MM.1S (cell line): ENCODE measurements around the gene HELZ.

Experiments
- DNase-seq: peaks from one replicate; pipeline ENCODE4 v3.0.0-alpha.2; 2015
- H2AFZ ChIP-seq: fragments of 300-600 bp; sonication (generic); 2 replicates; pipeline ENCODE4 v1.6.0; 2016; ENCODE audit warnings: antibody characterized with exemption, low read length
- H3F3A ChIP-seq: fragments of 300-600 bp; sonication (generic); 2 replicates; pipeline ENCODE4 v1.6.1; 2016; ENCODE audit warnings: mild to moderate bottlenecking, antibody characterized with exemption, low read length, moderate library complexity, mixed read lengths; ENCODE audit not compliant: insufficient read depth
- H3K27ac ChIP-seq: fragments of 300-600 bp; sonication (generic); 2 replicates; pipeline ENCODE4 v1.5.1; 2016; ENCODE audit warnings: mild to moderate bottlenecking, low read length
- H3K27me3 ChIP-seq: fragments of 300-600 bp; sonication (generic); replicated peaks from 2 replicates; pipeline ENCODE4 v1.6.0; 2016; ENCODE audit warnings: low read length; ENCODE audit not compliant: insufficient read depth
- H3K36me3 ChIP-seq: fragments of 300-600 bp; sonication (generic); replicated peaks from 2 replicates; pipeline ENCODE4 v1.6.1; 2016; ENCODE audit warnings: mild to moderate bottlenecking, low read length, mixed read lengths; ENCODE audit not compliant: insufficient read depth
- H3K4me1 ChIP-seq: fragments of 300-600 bp; sonication (generic); 2 replicates; pipeline ENCODE4 v1.6.1; 2016; ENCODE audit warnings: low read length, mixed read lengths
- H3K4me2 ChIP-seq: fragments of 300-600 bp; sonication (generic); 2 replicates; pipeline ENCODE4 v1.6.0; 2016; ENCODE audit warnings: low read depth, low read length
- H3K4me3 ChIP-seq: fragments of 300-600 bp; sonication (generic); 2 replicates; pipeline ENCODE4 v1.5.1; 2016; ENCODE audit warnings: low read length, mixed read lengths
- H3K79me2 ChIP-seq: fragments of 300-600 bp; sonication (generic); 2 replicates; pipeline ENCODE4 v1.6.1; 2016; ENCODE audit warnings: mixed run types, low read length, mixed read lengths
- H3K9ac ChIP-seq: fragments of 300-600 bp; sonication (generic); 2 replicates; pipeline ENCODE4 v1.6.1; 2016; ENCODE audit warnings: low read length, mixed read lengths
- H3K9me2 ChIP-seq: fragments of 300-600 bp; sonication (generic); replicated peaks from 2 replicates; pipeline ENCODE4 v1.6.1; 2016; ENCODE audit warnings: mild to moderate bottlenecking, low read length, mixed read lengths; ENCODE audit not compliant: insufficient read depth
- H3K9me3 ChIP-seq: fragments of 300-600 bp; sonication (generic); replicated peaks from 2 replicates; pipeline ENCODE4 v1.6.1; 2016; ENCODE audit warnings: mild to moderate bottlenecking, low read length, mixed read lengths; ENCODE audit not compliant: insufficient read depth
- H4K20me1 ChIP-seq: fragments of 300-600 bp; sonication (generic); 2 replicates; pipeline ENCODE4 v1.6.1; 2016; ENCODE audit warnings: mild to moderate bottlenecking, low read length, moderate library complexity, mixed read lengths; ENCODE audit not compliant: insufficient read depth
- EZH2 ChIP-seq: fragments of 300-600 bp; sonication (generic); optimal IDR thresholded peaks from 2 replicates; pipeline ENCODE3; 2017; ENCODE audit warnings: low read depth, mild to moderate bottlenecking, antibody characterized with exemption, low read length, mixed read lengths
- EZH2phosphoT487 ChIP-seq: fragments of 300-600 bp; sonication (generic); IDR thresholded peaks from 2 replicates; pipeline ENCODE4 v1.6.1; 2018; ENCODE audit warnings: antibody characterized with exemption, low read length
- TF ChIP-seq, protein P1 (sequence below): fragments of 300-600 bp; sonication (generic); IDR thresholded peaks from 2 replicates; pipeline ENCODE4 v1.5.1; 2016; ENCODE audit warnings: antibody characterized with exemption, low read length, mixed read lengths

The HELZ gene

GRCh38 chr17:67053438-67054000 is 191.5 kb downstream of the HELZ start:
- no peak for DNase-seq
- H2AFZ ChIP-seq: no peak overlapping the region
- no peaks in the 10 kb centered on the region for H3F3A ChIP-seq
- H3K79me2 ChIP-seq: no peaks in the 10 kb centered on the region
- no peak overlapping the region for H3K27ac ChIP-seq
- H3K9ac ChIP-seq: no peak overlapping the region
- no peaks in the 10 kb centered on the region for H3K36me3 ChIP-seq
- H3K27me3 ChIP-seq: no peaks in the 10 kb centered on the region
- no peaks in the 10 kb centered on the region for H4K20me1 ChIP-seq
- no peak overlapping the region for H3K4me3 ChIP-seq
- no peaks in the 10 kb centered on the region for H3K9me2 ChIP-seq
- TF ChIP-seq, protein P1, sequence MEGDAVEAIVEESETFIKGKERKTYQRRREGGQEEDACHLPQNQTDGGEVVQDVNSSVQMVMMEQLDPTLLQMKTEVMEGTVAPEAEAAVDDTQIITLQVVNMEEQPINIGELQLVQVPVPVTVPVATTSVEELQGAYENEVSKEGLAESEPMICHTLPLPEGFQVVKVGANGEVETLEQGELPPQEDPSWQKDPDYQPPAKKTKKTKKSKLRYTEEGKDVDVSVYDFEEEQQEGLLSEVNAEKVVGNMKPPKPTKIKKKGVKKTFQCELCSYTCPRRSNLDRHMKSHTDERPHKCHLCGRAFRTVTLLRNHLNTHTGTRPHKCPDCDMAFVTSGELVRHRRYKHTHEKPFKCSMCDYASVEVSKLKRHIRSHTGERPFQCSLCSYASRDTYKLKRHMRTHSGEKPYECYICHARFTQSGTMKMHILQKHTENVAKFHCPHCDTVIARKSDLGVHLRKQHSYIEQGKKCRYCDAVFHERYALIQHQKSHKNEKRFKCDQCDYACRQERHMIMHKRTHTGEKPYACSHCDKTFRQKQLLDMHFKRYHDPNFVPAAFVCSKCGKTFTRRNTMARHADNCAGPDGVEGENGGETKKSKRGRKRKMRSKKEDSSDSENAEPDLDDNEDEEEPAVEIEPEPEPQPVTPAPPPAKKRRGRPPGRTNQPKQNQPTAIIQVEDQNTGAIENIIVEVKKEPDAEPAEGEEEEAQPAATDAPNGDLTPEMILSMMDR: no peak
- TF ChIP-seq EZH2 (no peak), EZH2phosphoT487 (no peak)
- no peak overlapping the region for H3K4me2 ChIP-seq
- no peaks in the 10 kb centered on the region for H3K9me3 ChIP-seq
- H3K4me1 ChIP-seq: no peaks in the 10 kb centered on the region

GRCh38 chr17:67052720-67053437 is 192.1 kb downstream of the HELZ start:
- DNase-seq: no peak
- H3K9me2 ChIP-seq: no peaks in the 10 kb centered on the region
- no peaks in the 10 kb centered on the region for H3K79me2 ChIP-seq
- H3F3A ChIP-seq: no peaks in the 10 kb centered on the region
- H4K20me1 ChIP-seq: no peaks in the 10 kb centered on the region
- H3K27ac ChIP-seq: no peak overlapping the region
- no peaks in the 10 kb centered on the region for H3K36me3 ChIP-seq
- no peak overlapping the region for H3K9ac ChIP-seq
- TF ChIP-seq, protein P1: no peak
- TF ChIP-seq EZH2 (no peak), EZH2phosphoT487 (no peak)
- no peak overlapping the region for H3K4me2 ChIP-seq
- H3K9me3 ChIP-seq: no peaks in the 10 kb centered on the region
- H3K27me3 ChIP-seq: no peaks in the 10 kb centered on the region
- no peaks in the 10 kb centered on the region for H3K4me1 ChIP-seq
- no peak overlapping the region for H2AFZ ChIP-seq
- no peak overlapping the region for H3K4me3 ChIP-seq

GRCh38 chr17:67051837-67052236 is 193.2 kb downstream of the HELZ start:
- Histone ChIP-seq H3K9ac (no peak overlapping the region; the same call in 1 of the 2 replicates), H3K27me3 (no peaks in the 10 kb centered on the region), H3K27ac (no peak overlapping the region; the same call in 1 of the 2 replicates), H4K20me1 (no peaks in the 10 kb centered on the region), H3F3A (no peaks in the 10 kb centered on the region), H3K79me2 (no peaks in the 10 kb centered on the region), H3K9me2 (no peaks in the 10 kb centered on the region), H3K4me1 (no peaks in the 10 kb centered on the region), H2AFZ (peak overlapping the region; percentile 49; the same call in 1 of the 2 replicates), H3K9me3 (no peaks in the 10 kb centered on the region), H3K36me3 (no peaks in the 10 kb centered on the region), H3K4me3 (no peak overlapping the region; the same call in 1 of the 2 replicates), H3K4me2 (peak overlapping the region; percentile 35)
- peak; percentile 26 for DNase-seq
- TF ChIP-seq, protein P1: no peak
- TF ChIP-seq EZH2 (no peak), EZH2phosphoT487 (no peak)
